Keratinocyte (primary cell): Measurements from ENCODE around the gene ZNF226. TPM values are rescaled to one million over a fixed set of nuclear protein-coding genes. Genes with fewer than 3 reads are reported as not detected.
A peak's percentile ranks its signal among the peaks of the same experiment; 100 is the strongest.

Source experiments
- DNase-seq: peaks from one replicate; pipeline ENCODE4 v3.0.0-alpha.2; 2011; ENCODE audit warnings: low read depth, missing footprints, low spot score
- FAIRE-seq: peaks from 2 replicates; lab custom pipeline; 2011; peaks lifted over from hg19 to GRCh38; lab: Jason Lieb, UNC
- H2AFZ ChIP-seq: 2 replicates; pipeline ENCODE4 v1.6.0; 2012; ENCODE audit warnings: low read length, control low read depth, inconsistent platforms; ENCODE audit not compliant: control insufficient read depth
- H3K27ac ChIP-seq: 2 replicates; pipeline ENCODE4 v1.5.1; 2011; ENCODE audit warnings: low read length; ENCODE audit not compliant: control insufficient read depth, insufficient read depth
- H3K27me3 ChIP-seq: 3 replicates; pipeline ENCODE4 v1.6.0; 2011; ENCODE audit warnings: low read length; ENCODE audit not compliant: control insufficient read depth, insufficient read depth; ENCODE audit errors: extremely low read depth
- H3K36me3 ChIP-seq, 2 experiments: 2 replicates in 1 of 2; 3 replicates in 1 of 2; pipeline ENCODE4 v1.5.1; 2011; ENCODE audit warnings: low read length in 2 of 2, mild to moderate bottlenecking in 1 of 2; ENCODE audit not compliant: control insufficient read depth in 2 of 2, insufficient read depth in 2 of 2; ENCODE audit errors: extremely low read depth in 1 of 2
- H3K4me1 ChIP-seq: 3 replicates; pipeline ENCODE4 v1.5.1; 2011; ENCODE audit warnings: low read length; ENCODE audit not compliant: control insufficient read depth, insufficient read depth; ENCODE audit errors: extremely low read depth
- H3K4me2 ChIP-seq: 3 replicates; pipeline ENCODE4 v1.6.0; 2011; ENCODE audit warnings: low read depth, low read length; ENCODE audit not compliant: control insufficient read depth, insufficient read depth; ENCODE audit errors: extremely low read depth
- H3K4me3 ChIP-seq, 3 experiments: fragments of 200-600 bp in 1 of 3; sonication (generic) in 1 of 3; 2 replicates in 2 of 3; 3 replicates in 1 of 3; pipeline ENCODE4 v1.5.1; 2011 to 2016; ENCODE audit warnings: low read length in 3 of 3, mild to moderate bottlenecking in 3 of 3, control low read depth in 2 of 3, inconsistent platforms in 1 of 3, low read depth in 1 of 3, mixed read lengths in 1 of 3, mixed run types in 1 of 3, moderate library complexity in 1 of 3; ENCODE audit not compliant: control insufficient read depth in 2 of 3, insufficient read depth in 2 of 3; ENCODE audit errors: extremely low read depth in 1 of 3
- H3K79me2 ChIP-seq: 2 replicates; pipeline ENCODE4 v1.6.0; 2012; ENCODE audit warnings: low read length; ENCODE audit not compliant: control insufficient read depth, insufficient read depth
- H3K9ac ChIP-seq: 3 replicates; pipeline ENCODE4 v1.6.0; 2011; ENCODE audit warnings: low read length; ENCODE audit not compliant: control insufficient read depth, insufficient read depth; ENCODE audit errors: extremely low read depth
- H3K9me1 ChIP-seq: 3 replicates; pipeline ENCODE4 v1.6.0; 2011; ENCODE audit warnings: low read length; ENCODE audit not compliant: control insufficient read depth, insufficient read depth; ENCODE audit errors: extremely low read depth
- H3K9me3 ChIP-seq: 2 replicates; pipeline ENCODE4 v1.5.1; 2012; ENCODE audit warnings: low read depth, low read length; ENCODE audit not compliant: control insufficient read depth
- H4K20me1 ChIP-seq: 3 replicates; pipeline ENCODE4 v1.6.0; 2011; ENCODE audit warnings: low read length; ENCODE audit not compliant: control insufficient read depth, insufficient read depth; ENCODE audit errors: extremely low read depth
- CTCF ChIP-seq, 3 experiments: IDR thresholded peaks in 1 of 3; conservative IDR thresholded peaks in 1 of 3; optimal IDR thresholded peaks in 1 of 3; 2 replicates in 2 of 3; 3 replicates in 1 of 3; pipeline versions ENCODE3 to v1.5.1; 2011; ENCODE audit warnings: low read length in 3 of 3, mild to moderate bottlenecking in 3 of 3, moderate library complexity in 2 of 3, control low read depth in 1 of 3, inconsistent platforms in 1 of 3; ENCODE audit not compliant: insufficient read depth in 2 of 3; ENCODE audit errors: extremely low read depth in 1 of 3
- EZH2 ChIP-seq: IDR thresholded peaks from one replicate; pipeline ENCODE4 v1.6.1; 2012; ENCODE audit warnings: inconsistent platforms, mild to moderate bottlenecking, low read length, moderate library complexity
- dilution Hi-C: fragments of 300-500 bp; cut with MboI; formaldehyde crosslinking; loops from one replicate; pipeline ENCODE4 v1.7.0; 2020; ENCODE audit warnings: low sequenced_read_pairs; ENCODE audit not compliant: extremely low pct_ligation_motif_present
- polyA plus RNA-seq, 5 experiments: library from polyadenylated mRNA; depleted of rRNA in 3 of 5; stranded (reverse) in 3 of 5; stranded (forward) in 1 of 5; unstranded in 1 of 5; fragments of >200 nt; gene quantifications; 1 replicate in 1 of 5; 2 replicates in 3 of 5; 3 replicates in 1 of 5; pipeline versions ENCODE4 v1.2.1 to v1.2.3, GENCODE V29; 2011 to 2012; ENCODE audit warnings: missing spikeins in 2 of 5, low read depth in 1 of 5, low replicate concordance in 1 of 5

Gene ZNF226
- polyA plus RNA-seq, 1 donor (not counting 4 experiments of a cell fraction or from before 2014, with no cell fraction given), result 16.4 TPM

GRCh38 chr19:44131955-44132354 lies 32.9 kb upstream of the ZNF226 start:
- Histone ChIP-seq H3K4me2 (no peak overlapping the region), H3K9me3 (peaks cover 1% of the 10 kb centered on the region), H3K4me3 (no peak overlapping the region), H3K79me2 (no peaks in the 10 kb centered on the region), H3K9me1 (no peaks in the 10 kb centered on the region), H3K27me3 (no peaks in the 10 kb centered on the region), H4K20me1 (no peaks in the 10 kb centered on the region), H3K27ac (no peak overlapping the region), H3K4me1 (no peaks in the 10 kb centered on the region), H3K36me3 (peaks cover 5 to 6% of the 10 kb centered on the region in 2 experiments), H2AFZ (no peak overlapping the region), H3K9ac (no peak overlapping the region)
- no peak for DNase-seq
- TF ChIP-seq EZH2 (no peak), CTCF (optimal IDR thresholded peaks at IDR 0.05 in 1 of 3, IDR thresholded peaks at IDR 0.05 in 1 of 3, conservative IDR thresholded peaks at IDR 0.05 in 1 of 3; ENCODE audit: extremely low read depth in 1 of 3, insufficient read depth in 2 of 3, low read length in 3 of 3) (no peak)
- dilution Hi-C loops, result no loop called here
- FAIRE-seq, result no peak

GRCh38 chr19:44141191-44142058 lies 23.5 kb upstream of the ZNF226 start, which contains the start of gene ZNF234:
TSS of gene ZNF234 (plus strand) at chr19:44141554. CDS start at chr19:44144633, 3,079 bp downstream.
- peak; percentile 56 for FAIRE-seq
- peak within 1 kb of the TSS; percentile 81 for H3K9ac ChIP-seq
- H3K27ac ChIP-seq, result peak within 1 kb of the TSS; percentile 56
- dilution Hi-C loops, result no loop called here
- peaks cover 0 to 17% of the 10 kb centered on the region in 2 experiments for H3K36me3 ChIP-seq
- peak within 1 kb of the TSS; percentile 98 for H3K4me2 ChIP-seq
- peaks cover 11% of the 10 kb centered on the region for H3K79me2 ChIP-seq
- peaks cover 15% of the 10 kb centered on the region for H3K4me1 ChIP-seq
- no peak for DNase-seq
- H2AFZ ChIP-seq, result peak within 1 kb of the TSS; percentile 100
- no peaks in the 10 kb centered on the region for H3K9me3 ChIP-seq
- H4K20me1 ChIP-seq, result no peaks in the 10 kb centered on the region
- H3K27me3 ChIP-seq, result no peaks in the 10 kb centered on the region
- peak in 1 of 3 experiments; percentile 9 for TF ChIP-seq CTCF (optimal IDR thresholded peaks at IDR 0.05 in 1 of 3, IDR thresholded peaks at IDR 0.05 in 1 of 3, conservative IDR thresholded peaks at IDR 0.05 in 1 of 3; ENCODE audit: extremely low read depth in 1 of 3, insufficient read depth in 2 of 3, low read length in 3 of 3)
- TF ChIP-seq EZH2, result no peak
- no peaks in the 10 kb centered on the region for H3K9me1 ChIP-seq
- peak within 1 kb of the TSS; percentile 52 to 95 (median 93) for H3K4me3 ChIP-seq
